ENCODE measurements around the gene SLC25A39. TPM values are rescaled to one million over a fixed set of nuclear protein-coding genes. Genes with fewer than 3 reads are reported as not detected.
A peak's percentile ranks its signal among the peaks of the same experiment; 100 is the strongest.

The SLC25A39 gene
- polyA plus RNA-seq, 3 donors from 2014 or later: 125 to 158 (median 127) TPM

- Mint-ChIP-seq H3K4me3 (no peak overlapping the region), H3K27ac (no peak overlapping the region), H3K36me3 (peaks cover 0 to 11% (median 9%) of the 10 kb centered on the region in 3 donors), H3K27me3 (ENCODE audit: low read depth in 3 of 3) (peaks cover 7 to 15% (median 7%) of the 10 kb centered on the region in 3 donors), H3K4me1 (peaks cover 10 to 26% of the 10 kb centered on the region in 2 donors), H3K9me3 (peaks cover 0 to 3% (median 0%) of the 10 kb centered on the region in 6 donors)
- no peak for DNase-seq
Measured at GRCh38 chr17:44320066-44320465, 4.6 kb downstream of the SLC25A39 start.

GRCh38 chr17:44318077-44318892 is 6.3 kb downstream of the SLC25A39 start:
- peaks cover 0 to 3% (median 0%) of the 10 kb centered on the region in 6 donors for H3K9me3 Mint-ChIP-seq
- peaks cover 10 to 19% (median 14%) of the 10 kb centered on the region in 3 donors for H3K27me3 Mint-ChIP-seq (ENCODE audit: low read depth in 3 of 3)
- no peak overlapping the region for H3K4me3 Mint-ChIP-seq
- H3K4me1 Mint-ChIP-seq: peaks cover 8 to 16% of the 10 kb centered on the region in 2 donors
- no peak for DNase-seq
- H3K27ac Mint-ChIP-seq: no peak overlapping the region
- H3K36me3 Mint-ChIP-seq: peaks cover 0 to 11% (median 9%) of the 10 kb centered on the region in 3 donors

- H3K27ac Mint-ChIP-seq: peak overlapping the region in 1 of 6 donors; percentile 20
- H3K9me3 Mint-ChIP-seq: peaks cover 0 to 3% (median 0%) of the 10 kb centered on the region in 6 donors
- H3K4me1 Mint-ChIP-seq: peaks cover 8 to 11% of the 10 kb centered on the region in 2 donors
- peaks cover 10 to 19% (median 14%) of the 10 kb centered on the region in 3 donors for H3K27me3 Mint-ChIP-seq (ENCODE audit: low read depth in 3 of 3)
- peak overlapping the region in 3 of 5 donors; percentile 0 to 38 (median 2) for H3K4me3 Mint-ChIP-seq
- DNase-seq: no peak
- H3K36me3 Mint-ChIP-seq: peaks cover 0 to 11% (median 9%) of the 10 kb centered on the region in 3 donors
Measured at GRCh38 chr17:44317545-44317944, 7.1 kb downstream of the SLC25A39 start.

- peaks cover 10 to 19% (median 16%) of the 10 kb centered on the region in 3 donors for H3K27me3 Mint-ChIP-seq (ENCODE audit: low read depth in 3 of 3)
- H3K9me3 Mint-ChIP-seq: peaks cover 0 to 3% (median 0%) of the 10 kb centered on the region in 6 donors
- peak overlapping the region; percentile 15 to 74 (median 56) for H3K4me3 Mint-ChIP-seq
- H3K36me3 Mint-ChIP-seq: peaks cover 0 to 11% (median 6%) of the 10 kb centered on the region in 3 donors
- no peak for DNase-seq
- H3K27ac Mint-ChIP-seq: no peak overlapping the region
- H3K4me1 Mint-ChIP-seq: peaks cover 7 to 8% of the 10 kb centered on the region in 2 donors
Measured at GRCh38 chr17:44315760-44316731, 8.6 kb downstream of the SLC25A39 start.

- Mint-ChIP-seq H3K9me3 (peaks cover 0 to 3% (median 0%) of the 10 kb centered on the region in 6 donors), H3K4me3 (peak overlapping the region; percentile 15 to 74 (median 56)), H3K36me3 (peaks cover 0 to 11% (median 6%) of the 10 kb centered on the region in 3 donors), H3K4me1 (peaks cover 7 to 8% of the 10 kb centered on the region in 2 donors), H3K27me3 (ENCODE audit: low read depth in 3 of 3) (peaks cover 10 to 19% (median 16%) of the 10 kb centered on the region in 3 donors), H3K27ac (no peak overlapping the region)
- DNase-seq: no peak
Measured at GRCh38 chr17:44314869-44315661, 9.6 kb downstream of the SLC25A39 start.

GRCh38 chr17:44314524-44314868 is 10.1 kb downstream of the SLC25A39 start:
- Mint-ChIP-seq H3K27ac (no peak overlapping the region), H3K36me3 (peaks cover 0 to 8% (median 4%) of the 10 kb centered on the region in 3 donors), H3K4me1 (peaks cover 8 to 12% of the 10 kb centered on the region in 2 donors), H3K4me3 (peak overlapping the region in 2 of 5 donors; percentile 31 to 43), H3K27me3 (ENCODE audit: low read depth in 3 of 3) (peaks cover 10 to 19% (median 16%) of the 10 kb centered on the region in 3 donors), H3K9me3 (peaks cover 0 to 3% (median 0%) of the 10 kb centered on the region in 6 donors)
- no peak for DNase-seq

- H3K27me3 Mint-ChIP-seq (ENCODE audit: low read depth in 3 of 3): peaks cover 10 to 19% (median 16%) of the 10 kb centered on the region in 3 donors
Measured at GRCh38 chr17:44314031-44314430, 10.6 kb downstream of the SLC25A39 start.

GRCh38 chr17:44312396-44313104 is 12.1 kb downstream of the SLC25A39 start:
- H3K36me3 Mint-ChIP-seq: peaks cover 0 to 4% (median 0%) of the 10 kb centered on the region in 3 donors
- H3K4me1 Mint-ChIP-seq: peaks cover 11 to 20% of the 10 kb centered on the region in 2 donors
- H3K9me3 Mint-ChIP-seq: peaks cover 0 to 3% (median 0%) of the 10 kb centered on the region in 6 donors
- no peak for DNase-seq
- H3K27ac Mint-ChIP-seq: no peak overlapping the region
- H3K4me3 Mint-ChIP-seq: no peak overlapping the region
- H3K27me3 Mint-ChIP-seq (ENCODE audit: low read depth in 3 of 3): peaks cover 9 to 19% (median 16%) of the 10 kb centered on the region in 3 donors

More at GRCh38 chr17:44314031-44314430, 10.6 kb downstream of the SLC25A39 start:
- Mint-ChIP-seq H3K4me3 (peak overlapping the region in 2 of 5 donors; percentile 31 to 43), H3K9me3 (peaks cover 0 to 3% (median 0%) of the 10 kb centered on the region in 6 donors), H3K4me1 (peaks cover 8 to 15% of the 10 kb centered on the region in 2 donors), H3K36me3 (peaks cover 0 to 4% (median 0%) of the 10 kb centered on the region in 3 donors), H3K27ac (no peak overlapping the region)
- DNase-seq: no peak

- Mint-ChIP-seq H3K4me3 (no peak overlapping the region), H3K9me3 (peaks cover 0 to 2% (median 0%) of the 10 kb centered on the region in 6 donors)
Measured at GRCh38 chr17:44311562-44312181, 13.0 kb downstream of the SLC25A39 start.

GRCh38 chr17:44310609-44311376 is 13.8 kb downstream of the SLC25A39 start:
- peaks cover 15 to 17% (median 15%) of the 10 kb centered on the region in 3 donors for H3K27me3 Mint-ChIP-seq (ENCODE audit: low read depth in 3 of 3)
- no peaks in the 10 kb centered on the region for H3K9me3 Mint-ChIP-seq
- peaks cover 18 to 23% of the 10 kb centered on the region in 2 donors for H3K4me1 Mint-ChIP-seq
- no peak overlapping the region for H3K27ac Mint-ChIP-seq
- no peak overlapping the region for H3K4me3 Mint-ChIP-seq
- no peaks in the 10 kb centered on the region for H3K36me3 Mint-ChIP-seq
- no peak for DNase-seq

More at GRCh38 chr17:44311562-44312181, 13.0 kb downstream of the SLC25A39 start:
- H3K4me1 Mint-ChIP-seq: peaks cover 20 to 24% of the 10 kb centered on the region in 2 donors
- H3K27me3 Mint-ChIP-seq (ENCODE audit: low read depth in 3 of 3): peaks cover 15 to 20% (median 16%) of the 10 kb centered on the region in 3 donors
- no peak overlapping the region for H3K27ac Mint-ChIP-seq
- H3K36me3 Mint-ChIP-seq: no peaks in the 10 kb centered on the region
- no peak for DNase-seq

GRCh38 chr17:44310188-44310587 is 14.4 kb downstream of the SLC25A39 start:
- no peaks in the 10 kb centered on the region for H3K9me3 Mint-ChIP-seq
- DNase-seq: no peak
- peaks cover 12 to 16% (median 15%) of the 10 kb centered on the region in 3 donors for H3K27me3 Mint-ChIP-seq (ENCODE audit: low read depth in 3 of 3)
- peaks cover 13 to 19% of the 10 kb centered on the region in 2 donors for H3K4me1 Mint-ChIP-seq
- H3K27ac Mint-ChIP-seq: no peak overlapping the region
- H3K36me3 Mint-ChIP-seq: no peaks in the 10 kb centered on the region
- H3K4me3 Mint-ChIP-seq: peak overlapping the region in 3 of 5 donors; percentile 5 to 30 (median 30)

Measured in immature natural killer cell (primary cell).